Common myeloid progenitor, CD34-positive (primary cell): ENCODE data around the gene ATP2B2.

Source experiments
- CTCF ChIA-PET: fragments of 350-600 bp; sonication (Branson Sonifier 250); formaldehyde crosslinking; loops from one replicate; lab custom pipeline; 2021; ENCODE audit warnings: antibody characterized with exemption; lab: Charles Lee
- POLR2A ChIA-PET: fragments of 350-600 bp; sonication (Branson Sonifier 250); formaldehyde crosslinking; loops from one replicate; lab custom pipeline; 2021; ENCODE audit warnings: antibody characterized with exemption; lab: Charles Lee
- DNase-seq, 3 donors: peaks; one replicate each; pipeline versions ENCODE4 v3.0.0 to v3.0.0-alpha.2; 2013
- H3K27ac ChIP-seq, 2 experiments: 1 replicate in 1 of 2; 2 replicates in 1 of 2; pipeline ENCODE4 v1.7.0; 2013; ENCODE audit warnings: inconsistent platforms in 2 of 2, low read length in 2 of 2, mild to moderate bottlenecking in 2 of 2, low read depth in 1 of 2, moderate library complexity in 1 of 2; ENCODE audit not compliant: severe bottlenecking in 2 of 2, insufficient read depth in 1 of 2, poor library complexity in 1 of 2
- H3K27me3 ChIP-seq, 5 experiments: replicated peaks in 2 of 5; 1 replicate in 3 of 5; 2 replicates in 2 of 5; pipeline versions ENCODE4 v1.6.1 to v1.7.0; 2013; ENCODE audit warnings: low read length in 4 of 5, mild to moderate bottlenecking in 2 of 5, moderate library complexity in 2 of 5, inconsistent platforms in 1 of 5; ENCODE audit not compliant: insufficient read depth in 5 of 5, control insufficient read depth in 4 of 5
- H3K36me3 ChIP-seq, 4 experiments: 1 replicate in 2 of 4; 2 replicates in 2 of 4; pipeline versions ENCODE4 v1.6.1 to v1.7.0; 2013; ENCODE audit warnings: low read length in 3 of 4, control low read depth in 1 of 4, mild to moderate bottlenecking in 1 of 4; ENCODE audit not compliant: control insufficient read depth in 4 of 4, insufficient read depth in 4 of 4
- H3K4me1 ChIP-seq, 4 experiments: 1 replicate in 3 of 4; 2 replicates in 1 of 4; pipeline versions ENCODE4 v1.6.1 to v1.7.1; 2013; ENCODE audit warnings: low read length in 3 of 4, mild to moderate bottlenecking in 3 of 4, control low read depth in 1 of 4, inconsistent platforms in 1 of 4, moderate library complexity in 1 of 4; ENCODE audit not compliant: control insufficient read depth in 4 of 4, insufficient read depth in 4 of 4; ENCODE audit errors: control extremely low read depth in 1 of 4
- H3K4me3 ChIP-seq, 7 experiments: 1 replicate in 4 of 7; 2 replicates in 3 of 7; pipeline versions ENCODE4 v1.5.1 to v1.7.0; 2013; ENCODE audit warnings: mild to moderate bottlenecking in 7 of 7, low read length in 6 of 7, moderate library complexity in 6 of 7, inconsistent platforms in 2 of 7, low read depth in 2 of 7, control low read depth in 1 of 7; ENCODE audit not compliant: insufficient read depth in 4 of 7, control insufficient read depth in 1 of 7; ENCODE audit errors: extremely low read depth in 1 of 7
- H3K9me3 ChIP-seq, 5 experiments: 1 replicate in 4 of 5; 2 replicates in 1 of 5; pipeline versions ENCODE4 v1.6.1 to v1.7.1; 2013; ENCODE audit warnings: low read length in 4 of 5, mild to moderate bottlenecking in 2 of 5, inconsistent platforms in 1 of 5, low read depth in 1 of 5, moderate library complexity in 1 of 5; ENCODE audit not compliant: control insufficient read depth in 4 of 5, insufficient read depth in 2 of 5; ENCODE audit errors: control extremely low read depth in 1 of 5
- WGBS: methylation state at CpG from one replicate; pipeline ENCODE4 v1.1.5; 2013; ENCODE audit not compliant: insufficient coverage; 5-methylcytosine and 5-hydroxymethylcytosine counted together

ATP2B2 gene

DNA sequence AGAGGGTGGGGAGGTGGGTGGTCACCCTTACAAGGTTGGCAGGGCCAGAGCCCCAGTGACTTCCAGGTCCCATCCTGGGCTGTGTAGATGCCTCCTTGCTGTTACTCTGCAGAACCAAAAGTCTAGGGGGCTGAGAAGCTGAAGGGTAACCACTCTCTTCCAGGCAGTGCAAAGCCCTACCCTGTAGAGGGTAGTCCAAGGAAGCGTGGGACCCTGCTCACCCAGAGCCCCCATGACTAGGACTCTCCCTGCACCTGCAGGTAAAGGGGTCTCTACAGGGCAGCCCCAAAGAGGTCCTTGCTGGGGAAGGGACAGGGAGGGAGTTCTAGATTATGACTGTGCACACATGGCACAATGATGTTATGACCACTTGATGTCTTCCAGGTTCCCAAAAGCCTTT lies 226.9 kb downstream of the ATP2B2 start:
- H3K4me1 ChIP-seq = peaks cover 9 to 16% (median 12%) of the 10 kb centered on the region in 4 experiments
- no peak overlapping the region for H3K27ac ChIP-seq
- H3K9me3 ChIP-seq = no peaks in the 10 kb centered on the region
- H3K4me3 ChIP-seq = no peak overlapping the region
- ChIA-PET POLR2A (no interaction called here), CTCF (no interaction called here)
- H3K36me3 ChIP-seq = peaks cover 18 to 66% (median 42%) of the 10 kb centered on the region in 4 experiments
- 100% methylated on average over 1 of the region's 1 CpG for WGBS
- no peak for DNase-seq
- H3K27me3 ChIP-seq = no peaks in the 10 kb centered on the region

DNA sequence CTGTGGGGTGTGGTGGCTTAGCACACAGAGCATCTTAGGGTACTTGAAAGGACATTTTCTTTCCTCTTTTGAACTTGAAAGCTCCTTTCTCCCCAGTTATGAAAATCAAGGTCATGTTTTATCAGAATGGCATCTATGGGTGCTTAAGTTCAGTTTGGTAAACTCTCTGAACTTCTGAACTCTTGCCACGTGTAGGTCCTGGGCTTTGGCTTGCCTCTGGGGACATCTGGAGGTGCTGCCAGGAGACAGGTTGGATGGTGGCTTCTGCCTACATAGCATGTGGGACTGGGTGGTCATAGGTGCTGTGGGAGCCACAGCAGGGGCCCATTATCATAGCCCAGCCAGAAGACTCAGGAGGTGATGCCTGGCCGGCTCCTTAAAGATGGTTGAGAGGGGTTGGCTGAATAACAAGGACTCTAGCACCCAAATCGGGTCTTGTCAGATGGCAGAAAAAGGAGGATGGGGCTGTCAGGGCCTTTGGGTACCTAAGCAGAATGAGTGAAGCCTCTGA lies 228.2 kb downstream of the ATP2B2 start:
- Histone ChIP-seq H3K4me3 (no peak overlapping the region), H3K9me3 (no peaks in the 10 kb centered on the region), H3K4me1 (peaks cover 13 to 21% (median 19%) of the 10 kb centered on the region in 4 experiments), H3K36me3 (peaks cover 15 to 60% (median 39%) of the 10 kb centered on the region in 4 experiments), H3K27me3 (no peaks in the 10 kb centered on the region), H3K27ac (no peak overlapping the region)
- 97% methylated on average over 3 of the region's 3 CpGs for WGBS
- ChIA-PET CTCF (interaction anchor here (0.6 kb wide), 1 partner anchor 41 kb away, joined by 3 read pairs; no protein-coding TSS in a partner anchor), POLR2A (no interaction called here)
- DNase-seq = no peak

- Histone ChIP-seq H3K27me3 (no peaks in the 10 kb centered on the region), H3K4me1 (peaks cover 13 to 21% (median 19%) of the 10 kb centered on the region in 4 experiments), H3K9me3 (no peaks in the 10 kb centered on the region), H3K36me3 (peaks cover 17 to 64% (median 48%) of the 10 kb centered on the region in 4 experiments), H3K4me3 (peak overlapping the region in 1 of 7 experiments; percentile 15), H3K27ac (no peak overlapping the region)
- WGBS = no CpG with 5 or more reads among the region's 1 CpG
- no peak for DNase-seq
- ChIA-PET POLR2A (interaction anchor here (1.5 kb wide), 1 partner anchor 9 kb away, joined by 6 read pairs; no protein-coding TSS in a partner anchor), CTCF (interaction anchor here (1.0 to 3.6 kb wide), 4 partner anchors 10 to 20 kb away, joined by 3 to 27 read pairs (median 10); no protein-coding TSS in a partner anchor)
These were observed 230.8 kb downstream of the ATP2B2 start for GRCh38 chr3:10274601-10275000.
